B cell (primary cell): ENCODE results near the gene APMAP.

Experiments used
- CTCF ChIP-seq: fragments of 200-600 bp; IDR thresholded peaks from one replicate; pipeline ENCODE4 v1.8.0; 2022; ENCODE audit warnings: antibody characterized with exemption, mild to moderate bottlenecking
- EZH2 ChIP-seq: IDR thresholded peaks from 2 replicates; pipeline ENCODE4 v1.6.1; 2012; ENCODE audit warnings: borderline replicate concordance, low read depth, mild to moderate bottlenecking, moderate library complexity, low read length; ENCODE audit not compliant: insufficient read depth, poor library complexity, severe bottlenecking

DNA sequence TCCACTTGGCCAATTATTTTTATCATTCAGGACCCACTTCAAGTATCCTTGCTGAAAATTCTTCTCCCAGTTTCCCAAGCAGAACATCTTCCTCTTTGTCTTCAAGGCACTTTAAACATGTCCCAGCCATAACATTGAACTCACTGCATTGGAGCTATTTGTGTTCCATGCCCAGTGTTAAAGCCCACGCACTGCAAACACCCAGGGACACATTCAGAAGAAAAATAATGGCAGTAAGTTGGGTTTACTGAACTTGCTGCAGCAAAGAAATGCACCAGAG, 1.6 kb upstream of the APMAP start:
- TF ChIP-seq CTCF (no peak), EZH2 (no peak)
